AML-193 (cell line): Measurements from ENCODE around the gene RAB36.

Experiments
- DNase-seq, 2 experiments: peaks; one replicate each; lab custom pipeline; 2025; lab: John Stamatoyannopoulos, UW

RAB36 gene

DNA sequence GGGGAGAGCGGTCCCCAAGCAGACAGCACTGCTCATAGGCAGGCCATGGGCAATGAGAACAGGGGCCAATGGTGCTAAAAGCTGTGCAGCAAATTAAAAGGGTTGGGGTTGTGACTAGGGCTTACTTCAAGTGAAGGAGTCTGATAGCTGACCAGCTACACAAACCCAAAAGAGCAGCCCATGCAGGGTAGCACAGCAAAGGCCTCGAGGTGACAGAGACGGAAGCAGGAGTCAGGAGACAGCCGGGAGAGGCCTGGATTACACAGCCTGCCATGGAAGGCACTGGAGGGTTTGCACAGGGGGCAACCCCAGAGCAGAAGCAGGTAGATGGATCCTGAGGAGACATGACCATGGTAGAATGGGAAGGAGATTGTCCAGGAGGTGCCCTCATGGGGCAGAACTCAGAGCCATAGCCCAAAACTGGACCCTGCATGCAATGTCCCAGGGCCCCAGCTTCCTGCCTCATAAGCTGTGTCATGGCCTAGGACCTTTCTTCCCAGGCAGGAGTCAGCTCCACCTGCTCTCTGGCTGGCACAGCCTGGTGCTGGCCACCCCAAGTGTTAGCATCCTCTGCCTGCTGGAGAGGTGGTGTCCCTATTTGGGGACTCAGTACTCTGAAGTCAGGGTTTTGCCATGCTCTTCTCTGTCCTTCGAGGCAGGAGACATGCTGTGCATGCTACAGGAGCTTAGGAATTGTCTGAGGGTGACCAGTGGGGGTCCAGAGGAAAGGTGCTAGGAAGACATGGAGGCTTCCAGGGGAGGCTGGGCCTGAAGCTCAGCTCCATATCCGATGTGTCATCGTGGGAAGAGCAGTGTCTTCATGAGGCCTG lies 36.8 kb upstream of the RAB36 start:
- DNase-seq: no peak

DNA sequence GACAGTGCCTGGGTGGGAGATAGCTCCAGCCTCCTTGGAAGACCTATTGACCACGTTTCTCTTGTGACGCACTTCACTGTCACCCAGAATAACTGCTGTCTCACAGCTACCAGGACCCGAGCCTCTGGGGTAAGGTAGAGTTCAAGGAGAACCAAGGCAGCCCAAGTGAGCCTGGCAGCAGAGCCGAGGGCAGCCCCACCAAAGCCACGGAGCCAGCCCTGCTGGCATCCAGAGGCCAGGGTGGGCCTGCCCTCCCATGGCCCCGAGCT lies 36.3 kb upstream of the RAB36 start:
- DNase-seq: no peak

DNA sequence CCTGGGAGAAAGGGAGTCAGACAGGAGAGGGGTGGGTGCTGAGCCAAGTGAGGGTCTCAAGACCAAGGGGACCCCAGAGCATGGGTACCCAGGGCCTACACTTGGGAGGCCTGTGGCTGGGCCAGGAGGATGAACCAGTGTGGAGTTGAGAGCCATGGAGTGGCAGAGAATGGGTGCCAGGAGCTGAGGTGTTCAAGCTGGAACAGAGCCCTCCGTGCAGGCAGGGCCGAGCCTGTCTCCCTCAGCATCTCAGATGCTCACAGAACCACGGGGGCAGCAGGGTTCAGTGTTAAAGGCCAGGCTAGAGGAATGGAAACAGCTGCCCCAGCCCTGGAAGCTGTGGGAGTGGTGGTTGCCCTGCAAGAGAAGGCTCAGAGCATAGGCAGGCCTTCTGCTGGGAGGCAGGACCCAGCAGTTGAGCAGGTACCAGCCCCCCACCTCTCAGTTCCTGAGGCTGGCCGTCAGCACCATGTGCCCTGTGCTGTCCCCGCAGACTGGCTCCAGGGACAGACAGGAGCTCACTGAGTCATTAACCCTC lies 35.8 kb upstream of the RAB36 start:
- DNase-seq: no peak

DNA sequence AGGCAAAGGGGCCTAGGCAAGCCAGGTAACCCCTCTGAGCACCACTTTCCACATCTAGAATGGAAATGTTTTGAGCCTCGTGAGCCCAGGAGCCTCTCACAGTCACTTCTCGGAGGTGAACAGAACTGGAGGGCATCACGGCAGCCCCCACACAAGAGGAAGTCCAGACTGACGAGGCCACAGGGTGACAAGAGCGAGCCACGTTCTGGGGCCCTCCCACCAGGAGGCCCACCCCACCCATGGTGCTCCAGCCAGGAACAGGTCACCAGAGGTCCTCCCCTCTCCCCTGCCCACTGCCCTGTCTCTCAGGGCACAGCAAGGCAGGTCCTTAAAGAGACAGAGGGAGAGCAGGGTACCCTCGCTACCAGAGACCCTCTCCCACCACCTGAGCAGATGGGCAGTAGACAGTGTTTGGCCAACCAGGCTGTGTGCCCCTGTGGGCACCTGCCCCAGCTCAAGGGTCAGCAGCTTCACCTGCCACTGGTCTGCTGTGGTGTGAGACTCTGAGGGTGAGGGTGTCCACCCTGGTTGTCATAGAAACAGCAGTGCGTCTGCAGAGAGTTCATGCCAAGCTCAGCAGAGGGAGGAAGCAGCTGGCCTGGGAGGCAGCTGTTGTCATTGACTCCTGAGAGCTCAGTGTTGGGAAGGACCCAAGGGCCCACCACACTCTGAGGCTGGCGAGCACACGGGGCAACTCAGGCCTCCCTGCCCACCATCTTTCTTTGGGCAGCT lies 34.9 kb upstream of the RAB36 start:
- DNase-seq: no peak

- no peak for DNase-seq
These were observed 34.3 kb upstream of the RAB36 start for GRCh38 chr22:23110922-23111527.

GRCh38 chr22:23112472-23113012 lies 32.7 kb upstream of the RAB36 start:
- no peak for DNase-seq

GRCh38 chr22:23113067-23113846 lies 32.0 kb upstream of the RAB36 start:
- no peak for DNase-seq

DNA sequence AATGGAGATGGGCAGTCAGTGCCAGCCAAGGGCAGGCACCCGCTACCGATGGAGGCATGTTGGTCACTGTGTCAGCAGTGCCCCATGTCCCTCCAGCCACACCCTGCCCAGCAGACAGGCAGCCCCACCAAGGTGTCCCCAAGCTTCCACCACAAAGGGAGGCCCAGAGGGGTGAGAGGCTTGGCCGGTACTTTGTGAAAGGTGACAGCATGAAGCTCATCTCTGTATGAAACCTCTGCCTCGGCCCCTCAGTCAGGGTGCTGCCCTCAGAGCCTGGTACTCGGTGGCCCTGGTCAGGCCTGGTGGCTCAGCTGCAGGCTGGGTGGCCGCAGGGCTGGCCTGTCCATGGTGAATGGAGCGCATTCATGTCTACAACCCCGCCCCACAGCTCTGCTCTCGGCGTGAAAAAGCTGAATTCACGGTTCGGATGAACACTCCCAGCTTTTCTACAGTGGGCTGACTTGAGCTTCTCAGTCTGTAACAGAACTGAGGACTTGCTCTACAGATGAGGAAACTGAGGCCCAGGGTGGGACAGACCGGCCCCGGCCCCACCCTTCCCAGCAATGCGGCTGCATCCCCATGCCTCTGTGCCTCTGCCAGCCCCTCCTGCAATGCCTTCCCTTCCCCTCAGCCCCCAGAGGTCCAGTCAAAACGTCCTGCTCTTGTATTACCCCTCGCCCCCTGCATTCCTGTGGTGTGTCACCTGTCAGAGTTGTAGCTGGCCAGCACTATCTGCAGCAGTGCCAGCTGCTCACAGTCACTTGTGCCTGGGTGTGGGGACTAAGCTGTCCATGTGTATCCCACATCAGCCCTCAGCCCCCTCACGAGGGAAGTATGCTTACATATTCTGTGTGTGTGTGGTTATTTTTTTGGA lies 31.2 kb upstream of the RAB36 start:
- DNase-seq: no peak

GRCh38 chr22:23114721-23115020 lies 30.6 kb upstream of the RAB36 start:
- DNase-seq: no peak

DNA sequence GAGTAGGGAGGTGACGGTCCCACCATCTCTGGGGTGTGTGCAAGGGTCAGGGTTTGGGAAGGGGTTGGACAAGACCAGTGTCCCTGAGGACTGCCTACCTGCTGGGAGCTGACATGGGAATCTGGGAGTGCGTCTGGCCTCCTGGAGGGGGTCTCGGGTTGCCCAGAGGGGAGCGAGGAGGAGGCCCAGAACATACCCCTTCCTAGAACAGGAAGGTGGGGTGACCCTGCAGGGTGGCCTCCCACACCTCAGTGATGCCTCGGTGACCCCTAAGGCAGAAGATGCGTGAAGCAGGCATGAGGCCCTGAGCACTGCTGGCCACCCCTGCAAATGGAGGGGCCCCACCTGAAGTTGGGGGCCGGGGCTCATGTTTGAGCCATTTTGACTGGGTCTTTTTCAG lies 29.9 kb upstream of the RAB36 start:
- no peak for DNase-seq

DNA sequence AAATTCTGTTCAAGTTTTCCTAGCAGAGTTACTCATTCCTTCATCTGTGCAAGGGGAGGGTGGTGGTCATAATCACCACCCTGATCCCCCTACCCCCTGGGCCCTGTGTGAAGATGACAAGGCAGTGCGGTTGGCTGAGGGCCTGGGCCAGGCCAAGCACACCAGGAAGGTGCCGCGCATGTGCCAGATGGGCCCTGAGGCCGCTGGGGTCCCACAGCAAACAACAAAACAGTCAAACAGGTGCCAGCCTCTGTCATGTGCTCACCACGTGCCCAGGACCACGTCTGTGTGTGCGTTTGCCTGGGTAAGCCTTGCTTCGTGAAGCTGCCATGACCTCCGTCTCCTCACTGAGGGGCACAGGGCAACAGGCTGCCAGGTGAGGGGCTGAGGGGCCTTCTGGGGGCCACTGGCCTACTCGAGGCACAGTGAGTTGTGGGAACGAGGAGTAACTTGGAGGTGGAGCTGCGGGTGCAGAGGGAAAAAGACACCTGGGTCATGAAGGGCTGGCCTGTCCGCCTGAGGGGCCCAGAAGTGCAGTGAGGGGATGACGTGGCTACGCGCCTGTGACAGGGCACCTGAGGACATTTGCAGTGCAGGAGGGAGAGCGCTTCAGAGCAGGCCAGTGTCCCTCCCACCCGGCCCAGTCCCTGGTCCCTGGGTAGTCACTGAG lies 29.3 kb upstream of the RAB36 start:
- no peak for DNase-seq

GRCh38 chr22:23116506-23117263 lies 28.6 kb upstream of the RAB36 start:
- DNase-seq: no peak

- no peak for DNase-seq
These were observed 28.0 kb upstream of the RAB36 start for GRCh38 chr22:23117275-23117674.

- DNase-seq: no peak
These were observed 27.2 kb upstream of the RAB36 start for GRCh38 chr22:23117891-23118646.

DNA sequence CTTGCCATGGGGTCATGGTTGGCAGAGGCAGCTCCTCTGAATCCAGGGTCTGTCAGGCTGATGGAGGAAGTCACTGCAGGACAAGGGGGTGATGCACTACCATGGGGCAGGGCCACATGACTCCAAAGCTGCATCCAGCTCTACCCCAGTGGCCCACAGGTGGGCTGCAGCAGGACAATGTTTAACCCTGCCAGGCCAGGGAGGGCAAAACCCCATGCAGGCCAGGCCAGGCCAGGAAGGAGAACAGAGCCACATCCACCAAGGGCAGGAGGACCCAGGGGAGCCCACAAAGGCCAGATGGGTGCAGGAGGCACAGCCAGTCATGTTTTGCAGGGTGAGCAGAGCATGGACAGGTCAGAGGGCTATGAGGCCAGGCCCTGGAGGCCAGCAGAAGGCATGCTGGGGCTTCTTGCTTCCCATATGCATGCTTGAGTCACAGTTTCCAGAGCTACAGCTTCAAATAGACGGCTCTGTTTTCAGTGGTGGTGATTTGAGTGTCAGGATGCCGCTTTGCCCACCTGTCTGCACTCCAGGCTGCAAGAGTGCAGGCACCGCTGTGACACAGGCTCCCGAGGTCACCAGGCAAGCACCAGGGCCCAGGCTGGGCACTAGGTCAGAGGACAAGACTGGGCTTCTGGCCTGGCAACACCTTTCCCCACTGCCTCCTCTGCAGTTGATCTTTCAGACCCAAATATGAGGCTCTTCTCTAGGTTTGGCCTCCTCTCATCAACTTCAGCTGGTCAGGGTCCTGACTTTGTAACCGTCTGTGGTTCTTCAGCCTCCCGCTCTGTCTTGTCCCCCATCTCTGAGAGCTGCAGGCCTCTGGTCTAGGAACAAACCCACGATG lies 26.4 kb upstream of the RAB36 start:
- DNase-seq: no peak

DNA sequence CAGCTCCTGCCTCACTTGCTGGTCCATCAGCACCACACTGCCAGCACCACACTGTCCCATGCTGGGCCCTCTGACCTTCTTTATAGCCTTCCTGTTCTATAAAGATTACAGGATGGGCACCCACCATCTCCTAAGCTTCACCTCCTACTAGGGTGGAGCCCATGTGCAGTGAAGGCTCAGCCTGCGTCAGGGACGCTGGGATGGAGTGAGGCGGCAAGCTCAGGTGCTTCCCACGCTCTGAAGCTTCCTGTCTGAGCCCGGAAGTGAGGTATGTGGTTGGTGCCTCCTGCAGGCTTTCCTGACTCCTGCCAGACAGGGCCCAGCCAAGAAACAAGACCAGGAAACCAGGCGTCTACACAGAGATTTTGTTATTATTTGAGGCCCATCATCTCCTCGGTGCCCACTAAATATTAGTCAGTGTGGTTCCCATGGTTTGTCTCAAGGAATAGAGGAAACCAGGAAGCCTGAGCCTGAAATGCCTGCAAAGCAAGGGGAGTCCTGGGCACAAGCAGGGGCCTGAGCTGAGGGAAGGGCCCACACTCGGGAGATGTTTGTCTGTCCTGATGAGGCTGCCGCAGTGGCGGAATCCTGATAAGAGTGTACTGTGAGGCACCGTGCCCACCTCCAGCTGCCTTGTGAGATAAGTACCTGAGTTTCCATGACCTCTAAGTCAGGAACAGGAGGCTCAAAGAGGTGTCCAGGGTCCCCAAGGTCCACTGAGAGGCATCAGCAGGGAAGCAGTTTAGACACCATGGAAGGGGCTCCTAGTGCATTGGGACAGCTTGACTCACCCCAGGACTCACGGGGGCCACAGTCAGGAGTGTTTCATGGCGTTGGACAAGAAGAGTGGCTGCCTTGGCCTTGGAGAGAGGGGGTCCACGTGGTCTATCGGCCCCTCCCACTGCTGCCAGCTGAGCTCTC lies 25.5 kb upstream of the RAB36 start:
- DNase-seq: no peak

DNA sequence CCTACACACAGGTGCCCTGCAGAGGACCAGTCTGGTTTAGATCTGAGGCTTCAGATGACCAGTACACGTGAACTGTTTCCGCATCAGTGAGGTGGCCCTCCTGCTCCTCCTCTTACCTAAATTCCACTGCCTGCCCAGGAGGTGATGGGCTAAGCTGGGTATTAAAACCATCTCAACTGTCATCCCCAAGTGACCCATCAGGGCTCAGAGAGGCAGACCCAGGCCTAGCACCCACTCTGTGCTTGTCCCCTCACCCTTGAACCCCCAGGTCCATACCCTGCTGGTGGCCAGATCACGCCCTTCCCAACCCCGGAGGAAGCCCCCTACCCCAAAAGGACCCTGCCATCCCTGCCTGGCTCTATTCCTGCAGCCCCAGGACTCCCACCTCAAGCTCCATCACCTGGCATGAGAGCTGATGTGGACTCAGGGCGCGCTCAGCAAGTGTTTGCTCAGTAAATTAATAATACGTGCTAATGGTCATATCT lies 24.8 kb upstream of the RAB36 start:
- DNase-seq: no peak
